Psoas muscle (tissue), 8 donors: ENCODE data around the gene TMEM81. TPM values are rescaled to one million over a fixed set of nuclear protein-coding genes. Genes with fewer than 3 reads are reported as not detected.

Source experiments
- ATAC-seq, 4 donors: fragments of 200-7000 bp; cut with Tn5 transposase; one replicate each; pipeline ENCODE4 v1.9.1; 2020; ENCODE audit warnings: moderate library complexity in 3 of 4, mild to moderate bottlenecking in 2 of 4
- DNase-seq, 2 donors: peaks; one replicate each; pipeline ENCODE4 v3.0.0-alpha.2; 2020
- H3K27ac ChIP-seq: fragments of 200-600 bp; one replicate; pipeline ENCODE4 v1.8.0; 2022
- H3K27me3 ChIP-seq, 3 donors: fragments of 200-600 bp in 1 of 3; one replicate each; pipeline versions ENCODE4 v1.6.1 to v1.8.0; 2013 to 2022; ENCODE audit warnings: low read length in 2 of 3, mild to moderate bottlenecking in 2 of 3, moderate library complexity in 1 of 3; ENCODE audit not compliant: insufficient read depth in 3 of 3
- H3K36me3 ChIP-seq, 2 donors: fragments of 200-600 bp in 1 of 2; one replicate each; pipeline versions ENCODE4 v1.6.1 to v1.8.0; 2013 to 2022; ENCODE audit warnings: low read depth in 1 of 2, mild to moderate bottlenecking in 1 of 2, moderate library complexity in 1 of 2; ENCODE audit not compliant: insufficient read depth in 1 of 2
- H3K4me1 ChIP-seq: fragments of 200-600 bp; one replicate; pipeline ENCODE4 v1.8.0; 2022
- H3K4me3 ChIP-seq: fragments of 200-600 bp; one replicate; pipeline ENCODE4 v1.8.0; 2022; ENCODE audit warnings: mild to moderate bottlenecking
- H3K9me3 ChIP-seq: fragments of 200-600 bp; one replicate; pipeline ENCODE4 v1.8.0; 2022
- WGBS, 3 donors: extraction: QIAGEN DNeasy Blood & Tissue Kit; methylation state at CpG; one replicate each; pipeline versions ENCODE4 v1.1.6 to v1.1.7; 2013; 5-methylcytosine and 5-hydroxymethylcytosine counted together
- intact Hi-C, 2 donors: fragments of 100-400 bp; cut with DNase I; formaldehyde crosslinking; loops; one replicate each; pipeline versions ENCODE4 v1.11.0 to v1.14.2; 2022
- polyA plus RNA-seq, 3 donors: library from polyadenylated mRNA; stranded (reverse); fragments of 200-250 nt; gene quantifications; one replicate each; pipeline ENCODE4 v1.2.3, GENCODE V29; 2013
- total RNA-seq, 4 donors: library from RNA; stranded (reverse); fragmentation: NEBNext Ultra II Directional in 2 of 4; extraction: Animal tissue kit (Norgen Biotek cat#: 25700) in 2 of 4; gene quantifications; one replicate each; pipeline versions ENCODE4 v1.2.1 to v1.2.4, GENCODE V29; 2021 to 2023
- TF ChIP-seq, protein P1 (sequence below): fragments of 200-600 bp; IDR thresholded peaks from one replicate; pipeline ENCODE4 v1.8.0; 2022; ENCODE audit warnings: antibody characterized with exemption
- donor health status: healthy with polysubstance abuse.
- donor health status: DM: no; HTN: no; CAD: no; lungs with moderate emphysema.
- donor health status: Bipolar disorder and iron deficiency.
- donor health status: healthy.
- donor health status: DM: yes; HTN: yes; CAD: no.
- donor health status: DM: no; HTN: no; CAD: no.
- donor health status: DM: no; HTN: no; CAD: no.
- donor health status: DM: yes; HTN: yes; CAD: no.

The TMEM81 gene
- total and polyA plus RNA-seq, 7 donors, result 3.1 to 15.2 (median 3.9) TPM

DNA sequence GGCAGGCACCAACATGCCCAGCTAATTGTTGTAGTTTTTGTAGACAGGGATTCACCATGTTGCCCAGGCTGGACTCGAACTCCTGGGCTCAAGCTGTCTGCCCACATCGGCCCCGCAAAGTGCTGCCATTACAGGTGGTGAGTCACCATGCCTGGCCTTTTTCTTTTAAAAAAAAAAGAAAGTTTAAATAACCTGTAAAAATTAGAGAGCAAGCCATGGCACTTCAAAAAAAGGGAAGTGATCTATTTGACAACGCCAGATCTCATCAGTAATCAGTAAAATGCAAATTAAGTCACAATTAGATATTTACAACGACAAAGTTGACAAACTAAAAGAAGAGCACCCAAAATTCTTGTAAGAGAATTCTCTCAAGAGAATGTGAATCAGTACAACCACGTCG lies 40.5 kb upstream of the TMEM81 start:
- Histone ChIP-seq H3K9me3 (no peaks in the 10 kb centered on the region), H3K27me3 (no peaks in the 10 kb centered on the region), H3K4me1 (peaks cover 20% of the 10 kb centered on the region), H3K4me3 (no peak overlapping the region), H3K27ac (no peak overlapping the region), H3K36me3 (no peaks in the 10 kb centered on the region)
- ATAC-seq (no peak), DNase-seq (no peak)
- WGBS, 3 donors, result 81 to 87% (median 83%) methylated on average over 7 of the region's 7 CpGs
- TF ChIP-seq, protein P1, sequence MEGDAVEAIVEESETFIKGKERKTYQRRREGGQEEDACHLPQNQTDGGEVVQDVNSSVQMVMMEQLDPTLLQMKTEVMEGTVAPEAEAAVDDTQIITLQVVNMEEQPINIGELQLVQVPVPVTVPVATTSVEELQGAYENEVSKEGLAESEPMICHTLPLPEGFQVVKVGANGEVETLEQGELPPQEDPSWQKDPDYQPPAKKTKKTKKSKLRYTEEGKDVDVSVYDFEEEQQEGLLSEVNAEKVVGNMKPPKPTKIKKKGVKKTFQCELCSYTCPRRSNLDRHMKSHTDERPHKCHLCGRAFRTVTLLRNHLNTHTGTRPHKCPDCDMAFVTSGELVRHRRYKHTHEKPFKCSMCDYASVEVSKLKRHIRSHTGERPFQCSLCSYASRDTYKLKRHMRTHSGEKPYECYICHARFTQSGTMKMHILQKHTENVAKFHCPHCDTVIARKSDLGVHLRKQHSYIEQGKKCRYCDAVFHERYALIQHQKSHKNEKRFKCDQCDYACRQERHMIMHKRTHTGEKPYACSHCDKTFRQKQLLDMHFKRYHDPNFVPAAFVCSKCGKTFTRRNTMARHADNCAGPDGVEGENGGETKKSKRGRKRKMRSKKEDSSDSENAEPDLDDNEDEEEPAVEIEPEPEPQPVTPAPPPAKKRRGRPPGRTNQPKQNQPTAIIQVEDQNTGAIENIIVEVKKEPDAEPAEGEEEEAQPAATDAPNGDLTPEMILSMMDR, result no peak
- intact Hi-C loops, result loop anchor here in 1 of 2 donors (5.0 kb wide), 1 partner anchor 88 kb away; the partner anchor contains the start of gene DSTYK

DNA sequence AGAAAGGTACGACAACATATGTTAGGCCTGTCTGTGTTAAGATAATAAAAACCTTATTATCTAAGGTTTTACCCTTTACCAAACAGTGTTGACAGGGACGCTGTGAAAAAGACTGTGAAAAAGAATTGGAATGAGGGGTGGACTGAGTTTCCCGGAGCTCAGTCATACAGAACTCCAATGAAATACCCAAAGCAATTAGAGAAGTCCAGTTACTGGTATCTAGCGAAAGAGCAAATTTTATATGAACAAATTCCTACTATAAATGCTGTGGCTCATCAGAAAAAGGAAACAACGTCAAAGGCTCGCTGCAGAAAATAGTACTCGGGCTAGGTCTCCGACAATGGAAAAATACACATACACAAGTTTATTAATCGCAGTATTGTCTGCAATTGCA lies 38.2 kb upstream of the TMEM81 start:
- Histone ChIP-seq H3K27ac (peak overlapping the region; percentile 93), H3K9me3 (no peaks in the 10 kb centered on the region), H3K36me3 (peaks cover 0 to 8% of the 10 kb centered on the region in 2 donors), H3K4me1 (peaks cover 23% of the 10 kb centered on the region), H3K27me3 (no peaks in the 10 kb centered on the region), H3K4me3 (peak overlapping the region; percentile 93)
- TF ChIP-seq, protein P1, result no peak
- no peak for DNase-seq
- intact Hi-C loops, result loop anchor here in 1 of 2 donors (5.0 kb wide), 1 partner anchor 90 kb away; the partner anchor contains the start of gene DSTYK
- peak in 2 of 4 donors; percentile 4 to 19 for ATAC-seq
- 25 to 36% (median 30%) methylated on average over 9 of the region's 9 CpGs for WGBS, 3 donors

DNA sequence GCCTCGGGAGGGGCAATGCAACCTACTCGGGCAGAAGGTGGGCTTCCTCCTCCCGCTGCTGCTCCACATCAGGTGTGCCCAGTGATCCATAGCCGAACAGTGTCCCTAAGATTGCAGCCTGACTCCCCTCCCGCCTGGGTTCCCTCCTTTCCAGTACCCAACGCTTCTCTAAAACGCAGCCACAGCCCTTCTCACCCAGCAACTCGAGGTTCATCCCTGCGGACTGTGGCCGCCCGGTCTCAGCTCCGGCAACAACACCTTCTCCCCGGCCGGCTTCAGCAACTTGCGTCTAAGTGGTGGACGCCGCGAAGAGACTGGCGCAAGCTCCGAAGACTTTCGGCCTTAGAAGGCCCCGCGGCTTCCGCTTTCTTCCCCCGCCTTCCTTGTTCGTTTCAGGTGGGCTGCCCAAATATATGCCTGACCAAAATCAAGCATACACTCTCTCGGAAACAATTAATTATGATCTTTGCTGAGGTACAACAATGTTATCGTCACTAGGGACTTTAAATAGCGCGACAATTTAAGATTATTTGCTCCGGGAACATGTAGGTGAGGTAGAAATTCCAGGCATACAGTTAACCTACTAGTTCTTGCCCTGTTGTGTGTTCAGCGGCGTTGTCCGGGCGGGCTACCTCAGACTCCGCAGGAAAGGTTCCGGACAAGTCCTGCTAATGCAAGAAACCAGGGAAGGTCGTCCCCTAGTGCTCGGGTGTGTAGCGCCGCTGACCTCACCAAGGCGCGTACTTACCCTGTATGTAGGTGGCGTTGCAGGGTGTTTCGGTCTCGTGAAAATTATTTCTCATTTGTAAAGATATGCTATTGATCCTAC lies 37.6 kb upstream of the TMEM81 start, which contains the start of gene RBBP5:
Gene RBBP5, minus strand, starts transcription at position 319 of the 829 bp plus-strand sequence. Its CDS starts 105 bp downstream, at position 214.
- intact Hi-C loops, result loop anchor here in 1 of 2 donors (5.0 kb wide), 1 partner anchor 90 kb away; the partner anchor contains the start of gene DSTYK
- Histone ChIP-seq H3K9me3 (no peaks in the 10 kb centered on the region), H3K4me1 (peaks cover 23% of the 10 kb centered on the region), H3K27ac (peak within 1 kb of the TSS; percentile 93), H3K36me3 (peaks cover 0 to 14% of the 10 kb centered on the region in 2 donors), H3K27me3 (no peaks in the 10 kb centered on the region), H3K4me3 (peak within 1 kb of the TSS; percentile 93)
- TF ChIP-seq, protein P1, result peak; percentile 61
- 0% methylated on average over 46 of the region's 46 CpGs for WGBS, 3 donors
- peak; percentile 95 to 97 for DNase-seq
- peak; percentile 98 to 99 (median 99) for ATAC-seq

DNA sequence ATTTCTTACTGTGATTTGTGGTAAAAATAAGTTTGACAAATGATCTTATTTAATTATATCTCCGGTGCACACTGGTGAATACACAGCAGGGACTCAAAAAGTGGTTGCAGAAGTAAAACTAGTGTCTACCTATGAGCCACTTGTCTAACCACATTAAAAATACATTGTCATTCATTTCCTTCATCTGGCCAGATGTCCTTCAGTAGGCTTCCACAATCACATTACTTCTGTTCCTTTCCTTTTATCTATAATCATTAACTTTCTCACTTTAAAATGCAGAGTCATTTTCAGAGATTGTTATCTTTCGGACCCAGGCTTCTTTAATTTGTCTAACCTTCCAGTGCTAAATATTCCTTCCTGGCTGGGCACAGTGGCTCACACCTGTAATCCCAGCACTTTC lies 34.5 kb upstream of the TMEM81 start:
- Histone ChIP-seq H3K4me3 (no peak overlapping the region), H3K9me3 (no peaks in the 10 kb centered on the region), H3K27me3 (no peaks in the 10 kb centered on the region), H3K36me3 (peaks cover 4 to 45% of the 10 kb centered on the region in 2 donors), H3K27ac (no peak overlapping the region), H3K4me1 (peaks cover 23% of the 10 kb centered on the region)
- WGBS, 3 donors, result 88 to 95% (median 88%) methylated on average over 2 of the region's 2 CpGs
- TF ChIP-seq, protein P1, result no peak
- DNase-seq, result no peak
- no peak for ATAC-seq
- intact Hi-C loops, result no loop called here
